SK-N-SH (cell line): ENCODE data around the gene OR8U1. TPM values are rescaled to one million over a fixed set of nuclear protein-coding genes. Genes with fewer than 3 reads are reported as not detected.

ENCODE experiments used
- CTCF ChIA-PET: fragments of 300-600, 350-600 bp; formaldehyde crosslinking; extraction: SDS; loops from one replicate; lab custom pipeline; 2021; lab: Yijun Ruan, JAX
- POLR2A ChIA-PET: fragments of 350-600 bp; sonication (Branson Sonifier 250); formaldehyde crosslinking; extraction: SDS; loops from one replicate; lab custom pipeline; 2020; ENCODE audit warnings: antibody characterized with exemption, inconsistent platforms; lab: Yijun Ruan, JAX
- DNase-seq: peaks from one replicate; pipeline ENCODE4 v3.0.0; 2012
- H2AFZ ChIP-seq: fragments of 200-600 bp; sonication (generic); 2 replicates; pipeline ENCODE4 v1.8.1; 2016; ENCODE audit warnings: antibody characterized with exemption, mild to moderate bottlenecking, low read depth
- H3F3A ChIP-seq: fragments of 200-600 bp; sonication (generic); replicated peaks from 2 replicates; pipeline ENCODE3; 2016; ENCODE audit warnings: antibody characterized with exemption, mild to moderate bottlenecking; ENCODE audit not compliant: insufficient read depth
- H3K27ac ChIP-seq, 2 experiments: fragments of 200-500 bp in 1 of 2; fragments of 200-600 bp in 1 of 2; sonication (Bioruptor generic) in 1 of 2; sonication (generic), shearing (Covaris generic) in 1 of 2; 2 replicates each; pipeline versions ENCODE4 v1.5.1 to v1.6.1; 2014 to 2016; ENCODE audit warnings: low read depth in 2 of 2, inconsistent platforms in 1 of 2, low read length in 1 of 2, mild to moderate bottlenecking in 1 of 2, mixed read lengths in 1 of 2
- H3K27me3 ChIP-seq: fragments of 200-600 bp; sonication (generic), shearing (Covaris generic); 2 replicates; pipeline ENCODE4 v1.6.1; 2016; ENCODE audit warnings: mixed run types; ENCODE audit not compliant: insufficient read depth
- H3K36me3 ChIP-seq, 2 experiments: fragments of 200-500 bp in 1 of 2; fragments of 200-600 bp in 1 of 2; sonication (Bioruptor generic) in 1 of 2; sonication (generic) in 1 of 2; replicated peaks in 1 of 2; 2 replicates each; pipeline versions ENCODE3 to v1.5.1; 2014 to 2016; ENCODE audit warnings: low read length in 1 of 2, mild to moderate bottlenecking in 1 of 2; ENCODE audit not compliant: insufficient read depth in 2 of 2, control insufficient read depth in 1 of 2
- H3K4me1 ChIP-seq, 2 experiments: fragments of 200-500 bp in 1 of 2; fragments of 200-600 bp in 1 of 2; sonication (Bioruptor generic) in 1 of 2; sonication (generic), shearing (Covaris generic) in 1 of 2; 2 replicates each; pipeline versions ENCODE4 v1.5.1 to v1.6.1; 2014 to 2016; ENCODE audit warnings: low read depth in 1 of 2, low read length in 1 of 2, mixed run types in 1 of 2; ENCODE audit not compliant: insufficient read depth in 2 of 2, control insufficient read depth in 1 of 2
- H3K4me2 ChIP-seq: fragments of 200-600 bp; sonication (generic), shearing (Covaris generic); 2 replicates; pipeline ENCODE4 v1.6.1; 2017; ENCODE audit warnings: mixed run types
- H3K4me3 ChIP-seq, 2 experiments: fragments of 200-500 bp in 1 of 2; fragments of 200-600 bp in 1 of 2; sonication (Bioruptor generic) in 1 of 2; sonication (generic), shearing (Covaris generic) in 1 of 2; 2 replicates each; pipeline versions ENCODE4 v1.5.1 to v1.8.1; 2014 to 2016; ENCODE audit warnings: low read depth in 2 of 2, inconsistent platforms in 1 of 2, low read length in 1 of 2, mild to moderate bottlenecking in 1 of 2, mixed read lengths in 1 of 2, moderate library complexity in 1 of 2
- H3K79me2 ChIP-seq: fragments of 200-600 bp; sonication (generic); 2 replicates; pipeline ENCODE4 v1.8.1; 2017; ENCODE audit warnings: mild to moderate bottlenecking; ENCODE audit not compliant: insufficient read depth
- H3K9ac ChIP-seq: fragments of 200-600 bp; sonication (generic); 2 replicates; pipeline ENCODE4 v1.6.1; 2017; ENCODE audit warnings: mixed run types
- H3K9me2 ChIP-seq: fragments of 200-600 bp; sonication (generic); 2 replicates; pipeline ENCODE4 v1.6.1; 2017; ENCODE audit warnings: mixed run types
- H3K9me3 ChIP-seq: fragments of 200-600 bp; sonication (generic); 2 replicates; pipeline ENCODE4 v1.6.1; 2017; ENCODE audit warnings: mixed run types, mild to moderate bottlenecking, moderate library complexity
- H4K20me1 ChIP-seq: fragments of 200-600 bp; sonication (generic); 2 replicates; pipeline ENCODE4 v1.6.1; 2017; ENCODE audit warnings: mild to moderate bottlenecking, mixed run types; ENCODE audit not compliant: insufficient read depth
- CHD2 ChIP-seq: fragments of 150-350 bp; IDR thresholded peaks from 2 replicates; pipeline ENCODE4 v1.6.1; 2018; ENCODE audit warnings: low read length; ENCODE audit not compliant: partially characterized antibody
- EZH2phosphoT487 ChIP-seq: fragments of 200-600 bp; sonication (generic); IDR thresholded peaks from 2 replicates; pipeline ENCODE4 v1.6.1; 2017; ENCODE audit warnings: low read depth, mixed run types, mild to moderate bottlenecking, antibody characterized with exemption, moderate library complexity, borderline replicate concordance
- FOXJ3 ChIP-seq: sonication (generic); formaldehyde crosslinking; IDR thresholded peaks from 2 replicates; pipeline ENCODE4 v1.5.1; 2020; ENCODE audit warnings: mild to moderate bottlenecking, missing genetic modification reagents
- MAX ChIP-seq: IDR thresholded peaks from 2 replicates; pipeline ENCODE4 v1.4.0; 2012; ENCODE audit warnings: low read depth
- REST ChIP-seq: IDR thresholded peaks from 2 replicates; pipeline ENCODE4 v1.6.1; 2012; ENCODE audit warnings: mild to moderate bottlenecking, low read depth, low read length, moderate library complexity
- RXRA ChIP-seq: IDR thresholded peaks from 2 replicates; pipeline ENCODE4 v1.4.0; 2012; ENCODE audit warnings: low read depth, mild to moderate bottlenecking, borderline replicate concordance
- TAF1 ChIP-seq: IDR thresholded peaks from 2 replicates; pipeline ENCODE4 v1.6.1; 2012; ENCODE audit warnings: low read depth, mild to moderate bottlenecking, low read length, moderate library complexity, borderline replicate concordance
- TCF12 ChIP-seq: IDR thresholded peaks from 2 replicates; pipeline ENCODE4 v1.4.0; 2012
- TEAD4 ChIP-seq: IDR thresholded peaks from 2 replicates; pipeline ENCODE4 v1.4.0; 2012; ENCODE audit warnings: mild to moderate bottlenecking, borderline replicate concordance; ENCODE audit not compliant: insufficient read depth
- USF1 ChIP-seq: IDR thresholded peaks from 2 replicates; pipeline ENCODE4 v1.4.0; 2012; ENCODE audit warnings: low read depth, borderline replicate concordance
- WGBS: methylation state at CpG from one replicate; pipeline ENCODE4 v1.1.6; 2017; ENCODE audit warnings: low lambda C conversion rate; 5-methylcytosine and 5-hydroxymethylcytosine counted together
- polyA plus RNA-seq, 3 experiments: library from polyadenylated mRNA; depleted of rRNA; stranded (reverse); fragments of >200 nt; gene quantifications; 2 replicates each; pipeline ENCODE4 v1.2.3, GENCODE V29; 2012
- TF ChIP-seq, protein P1 (sequence below): fragments of 150-350 bp; IDR thresholded peaks from 2 replicates; pipeline ENCODE4 v1.6.1; 2016; ENCODE audit warnings: mild to moderate bottlenecking, low read depth, low read length
- TF ChIP-seq, protein P2 (sequence below): IDR thresholded peaks from 2 replicates; pipeline ENCODE4; 2012
- TF ChIP-seq, protein P3 (sequence below): fragments of 150-350 bp; IDR thresholded peaks from 2 replicates; pipeline ENCODE4 v1.6.1; 2017; ENCODE audit warnings: antibody characterized with exemption, low read length, low read depth, borderline replicate concordance

Gene OR8U1
- polyA plus RNA-seq, 1 of the 3 experiments (the other 2 are of a cell fraction): not detected

DNA sequence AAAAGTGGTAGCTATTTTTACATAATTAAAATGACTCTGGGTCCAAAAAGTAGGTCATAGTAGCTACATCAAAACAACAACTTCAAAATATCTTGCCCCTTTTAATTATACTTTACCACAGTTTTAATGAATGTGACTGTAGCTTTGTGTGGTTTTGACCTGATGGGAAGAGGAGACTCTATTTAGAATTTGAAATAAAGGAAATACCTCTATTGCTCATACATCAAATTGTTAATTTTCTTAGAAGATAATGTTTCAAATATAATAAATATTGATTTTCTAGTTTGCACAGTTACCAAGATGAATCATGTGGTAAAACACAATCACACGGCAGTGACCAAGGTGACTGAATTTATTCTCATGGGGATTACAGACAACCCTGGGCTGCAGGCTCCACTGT, 29.7 kb upstream of the OR8U1 start, which contains the start of gene OR8K1:
Gene OR8K1 (plus strand): TSS at position 301 of the 400 bp plus-strand sequence. CDS start 0 bp downstream, at position 301.
- WGBS: 0% methylated on average over 1 of the region's 1 CpG
- Histone ChIP-seq H3K27me3 (no peaks in the 10 kb centered on the region), H3K79me2 (no peaks in the 10 kb centered on the region), H3K27ac (no peak within 1 kb of the TSS), H3K9me2 (no peaks in the 10 kb centered on the region), H3K4me2 (no peak within 1 kb of the TSS), H3K9me3 (no peaks in the 10 kb centered on the region; the same call in 1 of the 2 replicates), H4K20me1 (no peaks in the 10 kb centered on the region), H2AFZ (no peak within 1 kb of the TSS), H3K4me3 (no peak within 1 kb of the TSS), H3K36me3 (no peaks in the 10 kb centered on the region)
- no peak for DNase-seq
- TF ChIP-seq EZH2phosphoT487 (no peak), FOXJ3 (CRISPR knock-in tag) (no peak), REST (no peak), MAX (no peak), TCF12 (no peak), RXRA (no peak), CHD2 (no peak), TAF1 (no peak), USF1 (no peak), TEAD4 (no peak)
- TF ChIP-seq, protein P1, sequence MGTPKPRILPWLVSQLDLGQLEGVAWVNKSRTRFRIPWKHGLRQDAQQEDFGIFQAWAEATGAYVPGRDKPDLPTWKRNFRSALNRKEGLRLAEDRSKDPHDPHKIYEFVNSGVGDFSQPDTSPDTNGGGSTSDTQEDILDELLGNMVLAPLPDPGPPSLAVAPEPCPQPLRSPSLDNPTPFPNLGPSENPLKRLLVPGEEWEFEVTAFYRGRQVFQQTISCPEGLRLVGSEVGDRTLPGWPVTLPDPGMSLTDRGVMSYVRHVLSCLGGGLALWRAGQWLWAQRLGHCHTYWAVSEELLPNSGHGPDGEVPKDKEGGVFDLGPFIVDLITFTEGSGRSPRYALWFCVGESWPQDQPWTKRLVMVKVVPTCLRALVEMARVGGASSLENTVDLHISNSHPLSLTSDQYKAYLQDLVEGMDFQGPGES: no peak
- TF ChIP-seq, protein P2, sequence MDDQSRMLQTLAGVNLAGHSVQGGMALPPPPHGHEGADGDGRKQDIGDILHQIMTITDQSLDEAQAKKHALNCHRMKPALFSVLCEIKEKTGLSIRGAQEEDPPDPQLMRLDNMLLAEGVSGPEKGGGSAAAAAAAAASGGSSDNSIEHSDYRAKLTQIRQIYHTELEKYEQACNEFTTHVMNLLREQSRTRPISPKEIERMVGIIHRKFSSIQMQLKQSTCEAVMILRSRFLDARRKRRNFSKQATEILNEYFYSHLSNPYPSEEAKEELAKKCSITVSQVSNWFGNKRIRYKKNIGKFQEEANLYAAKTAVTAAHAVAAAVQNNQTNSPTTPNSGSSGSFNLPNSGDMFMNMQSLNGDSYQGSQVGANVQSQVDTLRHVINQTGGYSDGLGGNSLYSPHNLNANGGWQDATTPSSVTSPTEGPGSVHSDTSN: no peak
- TF ChIP-seq, protein P3, sequence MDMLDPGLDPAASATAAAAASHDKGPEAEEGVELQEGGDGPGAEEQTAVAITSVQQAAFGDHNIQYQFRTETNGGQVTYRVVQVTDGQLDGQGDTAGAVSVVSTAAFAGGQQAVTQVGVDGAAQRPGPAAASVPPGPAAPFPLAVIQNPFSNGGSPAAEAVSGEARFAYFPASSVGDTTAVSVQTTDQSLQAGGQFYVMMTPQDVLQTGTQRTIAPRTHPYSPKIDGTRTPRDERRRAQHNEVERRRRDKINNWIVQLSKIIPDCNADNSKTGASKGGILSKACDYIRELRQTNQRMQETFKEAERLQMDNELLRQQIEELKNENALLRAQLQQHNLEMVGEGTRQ: no peak
- TF ChIP-seq, all 33 proteins: peak for 0
- CTCF ChIA-PET: no interaction called here
- Histone ChIP-seq H3F3A (no peaks in the 10 kb centered on the region), H3K4me1 (no peaks in the 10 kb centered on the region), H3K9ac (no peak within 1 kb of the TSS)
- POLR2A ChIA-PET: no interaction called here
